Left colon (tissue), 2 donors: ENCODE results near the gene FHDC1. TPM values are rescaled to one million over a fixed set of nuclear protein-coding genes. Genes with fewer than 3 reads are reported as not detected.
"Not testable (repeated sequence)": the region's sequence is repeated elsewhere in the genome, so short reads cannot be mapped to it uniquely, and the experiment has no call there.

ENCODE experiments used
- ATAC-seq: fragments of 200-7000 bp; cut with Tn5 transposase; one replicate; pipeline ENCODE4 v1.9.1; 2020; ENCODE audit warnings: mild to moderate bottlenecking, moderate library complexity
- DNase-seq, 2 donors: peaks; one replicate each; pipeline ENCODE4 v3.0.0-alpha.2; 2020
- intact Hi-C, 2 donors: fragments of 100-400 bp; cut with DNase I in 1 of 2; cut with micrococcal nuclease in 1 of 2; formaldehyde crosslinking; loops; one replicate each; pipeline versions ENCODE4 v1.11.2 to v1.14.0; 2022; cut with DNase I, micrococcal nuclease
- long read RNA-seq: library from polyadenylated mRNA; unstranded; transcript quantifications from one replicate; pipeline ENCODE4 v2.0.0, GENCODE V29; 2021
- total RNA-seq, 2 donors: library from RNA; stranded (reverse); fragmentation: NEBNext Ultra II Directional; extraction: Animal tissue kit (Norgen Biotek cat#: 25700); gene quantifications; one replicate each; pipeline ENCODE4 v1.2.1, GENCODE V29; 2021
- donor health status: DM: no; HTN: no; CAD: no.
- donor health status: DM: yes; HTN: yes; CAD: no.

FHDC1 gene
- 10 to 100 TPM; 14.9 to 15.2 TPM for total RNA-seq
- long read RNA-seq, partial matches to known transcripts: 0 of 7 reads
- long read RNA-seq, other reads (novel, unspliced or antisense): 7 of 7 reads

GRCh38 chr4:152935631-152936445 is at the start of gene FHDC1:
FHDC1 (plus strand) TSS chr4:152936323; CDS start chr4:152943058, 6,735 bp downstream.
- ATAC-seq: peak; percentile 82
- intact Hi-C loops: no loop called here
- peak; percentile 84 to 87 for DNase-seq

- intact Hi-C loops: no loop called here
- DNase-seq (no peak), ATAC-seq (no peak)
Measured at GRCh38 chr4:152887981-152888380, 48.1 kb upstream of the FHDC1 start.

- intact Hi-C loops: no loop called here
- ATAC-seq (peak; percentile 95), DNase-seq (peak in 1 of 2 donors; percentile 45)
Measured at GRCh38 chr4:152892974-152893373, 43.1 kb upstream of the FHDC1 start.

- no peak for DNase-seq
- intact Hi-C loops: no loop called here
- ATAC-seq: peak; percentile 20
Measured at GRCh38 chr4:152894673-152895072, 41.5 kb upstream of the FHDC1 start.

- intact Hi-C loops: no loop called here
- ATAC-seq: no peak
Measured at GRCh38 chr4:152896811-152897210, 39.3 kb upstream of the FHDC1 start.

GRCh38 chr4:152898133-152898532 is 38.0 kb upstream of the FHDC1 start:
- DNase-seq, intact Hi-C loops, ATAC-seq: not testable (repeated sequence)

More at GRCh38 chr4:152896811-152897210, 39.3 kb upstream of the FHDC1 start:
- no peak for DNase-seq

GRCh38 chr4:152898606-152899005 is 37.5 kb upstream of the FHDC1 start:
- DNase-seq: no peak
- intact Hi-C loops: no loop called here
- ATAC-seq: no peak

- no peak for DNase-seq
- ATAC-seq: peak; percentile 93
- intact Hi-C loops: no loop called here
Measured at GRCh38 chr4:152900395-152900794, 35.7 kb upstream of the FHDC1 start.

- DNase-seq: no peak
- peak; percentile 32 for ATAC-seq
- intact Hi-C loops: no loop called here
Measured at GRCh38 chr4:152901205-152901604, 34.9 kb upstream of the FHDC1 start.

GRCh38 chr4:152903658-152904057 is 32.5 kb upstream of the FHDC1 start:
- ATAC-seq (no peak), DNase-seq (no peak)
- intact Hi-C loops: no loop called here

- ATAC-seq (no peak), DNase-seq (no peak)
- intact Hi-C loops: no loop called here
Measured at GRCh38 chr4:152909901-152910300, 26.2 kb upstream of the FHDC1 start.

GRCh38 chr4:152910521-152910920 is 25.6 kb upstream of the FHDC1 start:
- ATAC-seq (no peak), DNase-seq (no peak)
- intact Hi-C loops: no loop called here

- ATAC-seq (no peak), DNase-seq (no peak)
- intact Hi-C loops: no loop called here
Measured at GRCh38 chr4:152917543-152918395, 18.4 kb upstream of the FHDC1 start.

- ATAC-seq: no peak
- DNase-seq: no peak
- intact Hi-C loops: no loop called here
Measured at GRCh38 chr4:152919826-152920225, 16.3 kb upstream of the FHDC1 start.

GRCh38 chr4:152920768-152921167 is 15.4 kb upstream of the FHDC1 start:
- no peak for DNase-seq
- no peak for ATAC-seq
- intact Hi-C loops: no loop called here

GRCh38 chr4:152921284-152921683 is 14.8 kb upstream of the FHDC1 start:
- no peak for DNase-seq
- no peak for ATAC-seq
- intact Hi-C loops: no loop called here

GRCh38 chr4:152925851-152926250 is 10.3 kb upstream of the FHDC1 start:
- no peak for DNase-seq
- ATAC-seq: no peak
- intact Hi-C loops: no loop called here

GRCh38 chr4:152926959-152927358 is 9.2 kb upstream of the FHDC1 start:
- ATAC-seq (no peak), DNase-seq (no peak)
- intact Hi-C loops: no loop called here

GRCh38 chr4:152927737-152928136 is 8.4 kb upstream of the FHDC1 start:
- intact Hi-C loops: no loop called here
- no peak for DNase-seq
- ATAC-seq: no peak

- DNase-seq (no peak), ATAC-seq (no peak)
- intact Hi-C loops: no loop called here
Measured at GRCh38 chr4:152928286-152928685, 7.8 kb upstream of the FHDC1 start.
